Measurements from ENCODE around the gene KCTD2.
A peak's percentile ranks its signal among the peaks of the same experiment; 100 is the strongest.
"Not testable (repeated sequence)": the region's sequence is repeated elsewhere in the genome, so short reads cannot be mapped to it uniquely, and the experiment has no call there.

KCTD2 gene

DNA sequence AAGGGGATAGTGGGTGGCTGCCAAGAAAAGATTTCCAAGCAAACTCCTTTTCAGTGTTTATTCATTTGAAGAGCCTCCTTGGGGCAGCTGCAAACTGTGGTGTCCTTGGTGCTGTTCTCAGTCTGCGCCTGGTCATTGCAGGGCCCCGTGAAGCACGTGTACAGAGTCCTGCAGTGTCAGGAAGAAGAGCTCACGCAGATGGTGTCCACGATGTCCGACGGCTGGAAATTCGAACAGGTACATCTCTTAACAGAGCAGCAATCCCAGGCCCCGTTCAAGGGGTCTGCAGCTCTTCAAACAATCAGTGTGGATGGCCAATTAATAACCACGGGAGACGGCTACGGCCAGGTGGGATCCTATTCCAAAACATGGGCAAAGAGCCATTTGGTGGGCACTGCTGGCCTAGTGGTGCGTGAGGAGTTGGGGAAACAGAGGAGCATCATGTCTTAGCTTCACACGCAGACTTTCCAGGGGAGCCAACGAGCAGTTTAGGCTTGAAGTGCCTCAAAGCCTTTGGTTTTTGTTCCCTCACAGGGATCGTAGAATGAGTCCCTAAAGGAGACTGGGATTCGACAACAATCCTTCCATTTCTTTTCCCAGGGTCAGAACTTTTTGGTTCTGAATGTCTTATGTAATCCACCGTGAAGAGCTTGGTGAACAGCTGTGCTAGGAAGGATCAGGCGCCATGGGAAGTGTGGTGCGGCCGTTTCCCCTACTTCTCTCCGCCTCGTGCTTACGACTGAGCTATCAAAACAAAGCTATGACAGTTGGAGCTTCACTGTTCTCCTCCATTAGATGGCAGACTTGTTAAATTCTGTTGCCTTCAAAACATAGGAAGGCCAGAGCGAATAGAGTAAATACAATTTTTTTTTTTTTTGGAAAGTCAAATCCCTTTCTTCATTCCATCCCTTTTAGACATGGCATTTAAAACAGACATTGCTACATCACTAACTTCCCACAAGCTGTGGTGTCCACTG lies 12.6 kb downstream of the KCTD2 start:
- DNase-seq = no peak

- no peak for DNase-seq
These were observed 13.5 kb downstream of the KCTD2 start for GRCh38 chr17:75060434-75061054.

DNA sequence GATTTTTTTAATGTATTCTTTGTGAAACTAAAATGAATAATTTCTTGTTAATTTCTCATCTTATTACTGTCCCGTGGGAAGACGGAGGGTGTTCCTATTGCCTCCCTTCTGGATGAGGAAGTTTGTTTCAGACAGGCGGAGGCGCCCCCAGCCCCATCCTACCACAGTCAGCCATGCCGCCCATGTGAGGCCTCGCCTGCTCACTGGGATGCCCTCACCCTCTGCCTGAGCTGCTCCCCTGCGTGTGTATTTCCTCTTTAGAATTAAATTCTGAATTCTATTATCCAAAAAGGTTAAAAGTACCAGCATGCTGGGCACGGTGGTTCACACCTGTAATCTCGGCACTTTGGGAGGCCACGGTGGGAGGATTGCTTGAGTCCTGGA lies 14.0 kb downstream of the KCTD2 start:
- DNase-seq = no peak

GRCh38 chr17:75061618-75062017 lies 14.6 kb downstream of the KCTD2 start:
- DNase-seq = no peak

DNA sequence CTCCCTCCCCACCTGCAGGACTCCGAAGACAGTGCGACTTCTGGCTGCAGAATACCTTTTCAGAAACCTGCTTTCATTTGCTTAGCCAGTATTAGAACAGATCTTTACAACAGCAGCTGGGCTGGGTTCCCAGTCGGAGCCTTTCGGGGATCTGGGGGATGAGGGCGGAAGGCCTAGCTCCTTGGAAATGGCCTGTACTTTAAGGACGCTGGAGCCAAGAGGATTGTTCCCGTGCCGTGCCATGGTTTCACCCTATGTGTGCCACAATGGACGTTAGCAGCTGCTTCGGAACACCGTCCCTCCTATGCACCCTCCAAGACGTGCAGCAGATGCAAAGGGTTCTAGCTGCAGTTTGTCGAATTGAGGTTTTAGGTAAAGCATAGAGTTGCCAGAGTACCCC lies 16.2 kb downstream of the KCTD2 start:
- DNase-seq = no peak

DNA sequence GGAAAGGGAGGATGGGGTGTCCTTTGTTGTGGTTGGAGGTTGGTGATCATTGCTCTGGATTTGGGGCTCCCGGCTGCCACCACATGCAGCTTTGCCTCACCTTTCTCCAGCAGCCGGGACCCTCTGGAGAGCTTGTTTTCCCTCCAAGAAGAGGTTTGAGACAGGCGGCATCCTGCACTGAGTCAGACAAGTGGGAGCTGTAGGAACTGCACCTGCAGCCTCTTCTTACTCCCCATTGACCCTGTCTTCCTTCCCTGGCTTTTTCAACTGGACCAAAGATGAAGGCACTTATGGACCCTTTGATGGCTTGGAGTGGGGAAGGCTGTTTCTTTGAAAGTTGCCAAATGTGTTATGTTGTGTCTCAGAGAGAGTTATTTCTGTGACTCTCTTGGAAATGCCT lies 16.6 kb downstream of the KCTD2 start:
- no peak for DNase-seq

DNA sequence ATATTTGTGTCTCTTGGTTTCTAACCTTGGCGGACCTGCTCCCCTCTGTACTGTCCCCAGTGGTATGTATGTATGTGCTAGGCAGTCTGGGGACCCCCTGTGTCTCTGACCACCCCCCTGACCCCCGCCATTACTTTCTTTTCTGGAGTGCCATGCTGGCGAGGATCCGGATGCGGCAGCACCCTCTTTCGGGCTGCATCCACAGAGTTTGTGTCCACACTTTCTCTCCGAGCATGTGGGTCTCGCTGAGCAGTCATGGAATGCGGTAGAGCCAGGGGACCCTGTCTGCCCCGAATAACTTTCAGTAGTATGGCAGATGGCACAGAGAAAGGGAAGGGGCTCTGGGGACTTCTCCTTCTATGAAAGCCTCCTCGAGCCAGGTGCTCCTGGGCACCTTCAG lies 17.0 kb downstream of the KCTD2 start:
- no peak for DNase-seq

GRCh38 chr17:75064460-75064859 lies 17.4 kb downstream of the KCTD2 start:
- no peak for DNase-seq

- no peak for DNase-seq
These were observed 18.0 kb downstream of the KCTD2 start for GRCh38 chr17:75064867-75065561.

DNA sequence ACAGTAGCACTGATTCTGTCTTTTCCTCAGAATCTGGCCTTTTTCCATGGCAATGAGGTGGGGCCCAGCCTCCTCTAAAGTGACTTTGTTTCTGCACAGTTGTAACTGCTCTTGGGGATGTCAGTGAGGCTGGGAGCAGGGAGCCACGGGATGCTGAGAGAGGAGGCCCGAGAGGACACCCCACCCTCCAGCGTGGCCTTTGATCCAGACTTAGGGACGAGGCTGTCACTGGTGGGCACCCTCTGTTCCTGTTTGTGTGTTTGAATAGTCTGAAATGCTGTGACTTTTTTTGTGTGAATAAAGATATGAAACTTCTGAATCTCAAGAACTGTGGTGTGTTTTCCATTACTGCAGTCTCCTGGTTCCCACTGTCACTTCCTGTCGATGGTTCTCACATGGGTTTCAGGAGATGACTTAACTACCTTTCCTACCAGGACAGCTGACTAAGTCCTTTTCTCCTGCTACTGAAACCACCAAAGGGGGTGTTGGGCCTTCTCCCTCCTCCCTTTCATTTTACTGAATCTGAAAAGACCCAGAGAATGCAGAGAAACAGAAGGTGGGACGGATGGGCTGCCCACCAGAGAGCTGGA lies 18.6 kb downstream of the KCTD2 start:
- no peak for DNase-seq

DNA sequence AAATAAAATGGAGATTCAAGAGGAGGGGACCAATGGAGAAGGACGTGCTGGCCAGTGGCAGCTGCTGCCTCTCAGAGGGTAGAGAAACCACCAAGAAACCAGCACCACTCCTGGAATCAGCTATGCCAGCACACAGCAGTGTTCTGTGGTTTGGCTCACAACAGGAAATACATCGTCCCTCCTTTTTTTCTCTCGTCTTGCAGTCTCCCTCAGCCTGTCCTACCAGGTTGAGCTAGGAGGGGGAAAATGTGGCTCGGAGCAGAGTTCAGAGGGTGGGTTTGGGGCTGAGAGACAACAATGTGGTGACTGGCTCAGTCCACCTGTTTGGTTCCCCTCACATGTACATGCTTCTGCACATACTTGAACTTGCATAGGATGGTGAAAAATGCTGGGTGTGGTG lies 20.8 kb downstream of the KCTD2 start:
- DNase-seq = no peak

DNA sequence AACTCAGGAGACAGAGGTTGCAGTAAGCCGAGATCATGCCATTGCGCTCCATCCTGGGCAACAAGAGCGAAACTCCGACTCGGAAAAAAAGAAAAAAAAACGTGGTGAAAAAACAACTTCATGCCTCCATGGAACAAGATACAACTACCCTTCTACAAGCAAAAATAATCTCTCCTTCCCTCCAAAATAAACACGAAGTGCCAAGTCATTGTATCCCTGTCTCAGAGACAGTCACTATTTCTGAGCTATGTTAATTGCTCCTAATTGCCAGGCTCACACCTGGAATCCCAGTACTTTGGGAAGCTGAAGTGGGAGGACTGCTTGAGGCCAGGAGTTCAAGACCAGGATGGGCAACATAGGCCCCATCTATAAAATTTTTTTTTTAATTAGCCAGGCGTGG lies 21.7 kb downstream of the KCTD2 start:
- DNase-seq = no peak

GRCh38 chr17:75069783-75070182 lies 22.8 kb downstream of the KCTD2 start:
- DNase-seq = no peak

- not testable (repeated sequence) for DNase-seq
These were observed 24.6 kb downstream of the KCTD2 start for GRCh38 chr17:75071478-75072271.

GRCh38 chr17:75072909-75073308 lies 25.9 kb downstream of the KCTD2 start:
- not testable (repeated sequence) for DNase-seq

- no peak for DNase-seq
These were observed 26.6 kb downstream of the KCTD2 start for GRCh38 chr17:75073618-75074047.

- no peak for DNase-seq
These were observed 27.5 kb downstream of the KCTD2 start for GRCh38 chr17:75074532-75074931.

DNA sequence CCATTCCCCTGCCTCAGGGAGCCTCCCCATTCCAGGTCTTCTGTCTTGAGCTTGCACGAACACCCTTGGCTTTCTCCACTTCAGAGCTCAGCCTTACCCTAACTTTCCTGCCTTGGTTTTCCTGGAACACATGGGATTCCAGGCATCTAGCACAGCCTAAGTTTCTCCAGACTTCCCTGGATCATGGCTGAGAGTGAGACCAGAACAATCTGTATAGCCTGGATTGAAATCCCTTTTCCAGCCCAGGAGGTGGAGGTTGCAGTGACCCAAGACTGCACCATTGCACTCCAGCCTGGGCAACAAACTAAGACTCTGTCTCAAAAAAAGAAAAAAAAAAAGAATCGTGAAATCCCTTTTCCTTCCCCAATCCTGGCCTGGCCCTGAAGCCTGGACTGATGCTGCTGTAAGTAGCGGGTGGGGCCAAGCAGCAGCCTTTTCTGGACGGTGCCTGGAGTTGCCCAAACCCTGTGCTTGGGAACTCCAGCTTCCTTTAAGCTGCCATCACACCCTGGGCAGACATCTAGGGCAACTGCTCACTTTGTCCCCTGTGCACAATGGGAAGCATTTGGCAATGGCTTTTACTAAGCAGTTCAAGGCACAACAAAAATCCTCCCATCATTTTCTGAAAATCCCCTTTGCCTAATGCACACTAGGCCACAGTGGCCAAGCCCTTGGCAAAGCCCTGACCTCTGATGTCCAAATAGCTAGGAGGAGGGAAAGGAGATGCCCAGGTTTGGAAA lies 28.7 kb downstream of the KCTD2 start:
- no peak for DNase-seq

DNA sequence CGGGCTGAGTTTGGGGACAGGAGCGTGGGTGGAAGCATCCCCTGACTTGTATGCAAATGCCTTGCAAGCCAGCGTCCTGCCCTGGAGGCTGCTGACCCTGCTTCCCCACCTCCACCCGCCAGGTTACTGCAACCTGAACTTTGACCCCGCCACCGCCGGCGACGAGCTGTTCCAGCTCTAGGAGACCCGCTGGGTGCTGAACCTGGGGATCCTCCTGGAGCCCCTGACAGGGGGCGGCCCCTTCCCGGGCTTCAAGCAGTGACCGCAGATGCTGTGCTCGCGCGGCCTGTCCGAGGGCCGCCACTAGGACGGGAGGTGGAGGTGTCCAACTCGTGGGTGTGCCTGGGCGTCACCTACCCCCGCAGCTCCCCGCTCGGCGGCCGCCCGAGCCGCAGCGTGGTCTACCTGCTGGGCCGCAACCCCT lies 30.1 kb downstream of the KCTD2 start:
- DNase-seq = peak; percentile 65

DNA sequence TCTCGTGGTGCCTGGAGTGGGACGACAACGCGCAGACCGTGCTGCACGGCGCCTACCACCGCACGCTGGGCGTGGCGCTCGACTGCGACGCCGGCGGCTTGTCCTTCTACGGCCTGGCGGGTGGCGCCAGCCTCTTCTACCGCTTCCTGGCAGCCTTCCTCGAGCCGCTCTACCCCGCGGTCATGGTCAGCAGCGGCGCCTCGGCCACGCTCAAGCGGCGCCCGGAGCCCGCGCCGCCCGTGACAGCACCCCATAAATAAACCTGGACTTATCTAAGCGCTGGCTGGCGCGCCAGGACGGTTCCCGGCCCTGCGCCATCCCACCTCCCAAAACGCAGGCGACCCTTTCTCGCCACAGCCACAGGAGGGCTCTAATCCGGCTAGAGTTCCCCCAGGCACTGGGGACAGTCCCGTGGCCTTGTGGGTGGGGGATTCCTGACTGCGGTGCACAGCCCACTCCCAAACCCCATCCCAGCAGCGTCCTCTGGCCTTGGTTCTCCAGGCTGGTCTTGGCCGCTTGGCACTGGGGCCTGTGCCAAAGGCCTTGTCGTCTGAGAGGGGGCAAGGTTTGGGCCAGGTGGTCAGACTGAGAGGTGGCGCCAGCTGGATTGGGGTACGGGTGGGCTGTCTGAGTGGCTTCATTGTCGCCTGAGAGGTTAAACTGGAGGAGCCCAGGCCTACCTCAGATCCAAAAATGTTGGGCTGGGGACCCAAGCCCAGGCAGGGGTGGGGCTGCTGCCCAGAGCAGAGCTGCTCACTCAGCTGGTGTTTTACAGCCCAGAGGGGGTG lies 30.7 kb downstream of the KCTD2 start:
- peak; percentile 73 for DNase-seq
